ENCODE measurements around the gene PCDH9. TPM values are rescaled to one million over a fixed set of nuclear protein-coding genes. Genes with fewer than 3 reads are reported as not detected.

Gene PCDH9
- polyA plus RNA-seq, 1 of the 3 experiments (the other 2 are of a cell fraction) = 1.3 TPM

DNA sequence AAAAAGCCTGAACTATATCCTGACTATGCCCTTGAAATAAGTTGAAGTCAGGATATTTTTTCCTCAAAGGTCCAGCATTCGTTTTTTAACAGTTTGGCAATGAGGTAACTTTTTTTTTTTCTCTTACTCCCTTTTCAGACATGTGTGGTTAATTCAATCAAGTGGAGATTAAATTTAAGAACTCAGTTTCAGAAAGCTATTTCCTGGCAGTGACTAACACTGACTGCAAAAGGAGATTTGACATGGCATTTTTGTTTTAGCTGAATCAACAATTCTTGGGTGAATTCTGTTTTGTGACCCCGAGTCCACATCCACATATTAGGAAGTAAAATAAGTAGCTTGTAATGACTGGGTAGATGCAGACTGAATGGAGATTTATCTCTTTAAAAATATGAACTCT lies 716.4 kb downstream of the PCDH9 start:
- no peaks in the 10 kb centered on the region for H3K9me3 ChIP-seq
- H3F3A ChIP-seq (replicated peaks; ENCODE audit: insufficient read depth) = peaks cover 2% of the 10 kb centered on the region
- CTCF ChIA-PET = no interaction called here
- peaks cover 3 to 5% of the 10 kb centered on the region in 2 experiments; a peak in 3 of 4 replicates for H3K4me1 ChIP-seq (ENCODE audit: control insufficient read depth in 1 of 2, insufficient read depth in 2 of 2, low read depth in 1 of 2, low read length in 1 of 2)
- TF ChIP-seq NFIC (IDR thresholded peaks at IDR 0.05; ENCODE audit: borderline replicate concordance) = peak; percentile 33; the same call in 1 of the 2 replicates
- peak; percentile 48 for TF ChIP-seq PBX3 (IDR thresholded peaks at IDR 0.05)
- no peak for TF ChIP-seq USF1 (IDR thresholded peaks at IDR 0.05; ENCODE audit: borderline replicate concordance, low read depth)
- 0 out of 2 replicates have a peak, but pooled peaks have one; percentile 14 for TF ChIP-seq JUND (IDR thresholded peaks at IDR 0.05)
- TF ChIP-seq, protein P1, sequence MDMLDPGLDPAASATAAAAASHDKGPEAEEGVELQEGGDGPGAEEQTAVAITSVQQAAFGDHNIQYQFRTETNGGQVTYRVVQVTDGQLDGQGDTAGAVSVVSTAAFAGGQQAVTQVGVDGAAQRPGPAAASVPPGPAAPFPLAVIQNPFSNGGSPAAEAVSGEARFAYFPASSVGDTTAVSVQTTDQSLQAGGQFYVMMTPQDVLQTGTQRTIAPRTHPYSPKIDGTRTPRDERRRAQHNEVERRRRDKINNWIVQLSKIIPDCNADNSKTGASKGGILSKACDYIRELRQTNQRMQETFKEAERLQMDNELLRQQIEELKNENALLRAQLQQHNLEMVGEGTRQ (IDR thresholded peaks at IDR 0.05; ENCODE audit: borderline replicate concordance, low read depth, low read length) = no peak
- TF ChIP-seq, protein P2, sequence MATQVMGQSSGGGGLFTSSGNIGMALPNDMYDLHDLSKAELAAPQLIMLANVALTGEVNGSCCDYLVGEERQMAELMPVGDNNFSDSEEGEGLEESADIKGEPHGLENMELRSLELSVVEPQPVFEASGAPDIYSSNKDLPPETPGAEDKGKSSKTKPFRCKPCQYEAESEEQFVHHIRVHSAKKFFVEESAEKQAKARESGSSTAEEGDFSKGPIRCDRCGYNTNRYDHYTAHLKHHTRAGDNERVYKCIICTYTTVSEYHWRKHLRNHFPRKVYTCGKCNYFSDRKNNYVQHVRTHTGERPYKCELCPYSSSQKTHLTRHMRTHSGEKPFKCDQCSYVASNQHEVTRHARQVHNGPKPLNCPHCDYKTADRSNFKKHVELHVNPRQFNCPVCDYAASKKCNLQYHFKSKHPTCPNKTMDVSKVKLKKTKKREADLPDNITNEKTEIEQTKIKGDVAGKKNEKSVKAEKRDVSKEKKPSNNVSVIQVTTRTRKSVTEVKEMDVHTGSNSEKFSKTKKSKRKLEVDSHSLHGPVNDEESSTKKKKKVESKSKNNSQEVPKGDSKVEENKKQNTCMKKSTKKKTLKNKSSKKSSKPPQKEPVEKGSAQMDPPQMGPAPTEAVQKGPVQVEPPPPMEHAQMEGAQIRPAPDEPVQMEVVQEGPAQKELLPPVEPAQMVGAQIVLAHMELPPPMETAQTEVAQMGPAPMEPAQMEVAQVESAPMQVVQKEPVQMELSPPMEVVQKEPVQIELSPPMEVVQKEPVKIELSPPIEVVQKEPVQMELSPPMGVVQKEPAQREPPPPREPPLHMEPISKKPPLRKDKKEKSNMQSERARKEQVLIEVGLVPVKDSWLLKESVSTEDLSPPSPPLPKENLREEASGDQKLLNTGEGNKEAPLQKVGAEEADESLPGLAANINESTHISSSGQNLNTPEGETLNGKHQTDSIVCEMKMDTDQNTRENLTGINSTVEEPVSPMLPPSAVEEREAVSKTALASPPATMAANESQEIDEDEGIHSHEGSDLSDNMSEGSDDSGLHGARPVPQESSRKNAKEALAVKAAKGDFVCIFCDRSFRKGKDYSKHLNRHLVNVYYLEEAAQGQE (IDR thresholded peaks at IDR 0.05; ENCODE audit: low read depth, low read length) = no peak
- peak; percentile 42 for TF ChIP-seq TCF12 (IDR thresholded peaks at IDR 0.05)
- no peak for TF ChIP-seq MXI1 (IDR thresholded peaks at IDR 0.05; ENCODE audit: low read depth, low read length)
- no peak for TF ChIP-seq SMC3 (IDR thresholded peaks at IDR 0.05; ENCODE audit: low read depth, low read length)
- TF ChIP-seq, protein P3, sequence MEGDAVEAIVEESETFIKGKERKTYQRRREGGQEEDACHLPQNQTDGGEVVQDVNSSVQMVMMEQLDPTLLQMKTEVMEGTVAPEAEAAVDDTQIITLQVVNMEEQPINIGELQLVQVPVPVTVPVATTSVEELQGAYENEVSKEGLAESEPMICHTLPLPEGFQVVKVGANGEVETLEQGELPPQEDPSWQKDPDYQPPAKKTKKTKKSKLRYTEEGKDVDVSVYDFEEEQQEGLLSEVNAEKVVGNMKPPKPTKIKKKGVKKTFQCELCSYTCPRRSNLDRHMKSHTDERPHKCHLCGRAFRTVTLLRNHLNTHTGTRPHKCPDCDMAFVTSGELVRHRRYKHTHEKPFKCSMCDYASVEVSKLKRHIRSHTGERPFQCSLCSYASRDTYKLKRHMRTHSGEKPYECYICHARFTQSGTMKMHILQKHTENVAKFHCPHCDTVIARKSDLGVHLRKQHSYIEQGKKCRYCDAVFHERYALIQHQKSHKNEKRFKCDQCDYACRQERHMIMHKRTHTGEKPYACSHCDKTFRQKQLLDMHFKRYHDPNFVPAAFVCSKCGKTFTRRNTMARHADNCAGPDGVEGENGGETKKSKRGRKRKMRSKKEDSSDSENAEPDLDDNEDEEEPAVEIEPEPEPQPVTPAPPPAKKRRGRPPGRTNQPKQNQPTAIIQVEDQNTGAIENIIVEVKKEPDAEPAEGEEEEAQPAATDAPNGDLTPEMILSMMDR (IDR thresholded peaks at IDR 0.05) = no peak
- TF ChIP-seq MEF2A (IDR thresholded peaks at IDR 0.05; ENCODE audit: borderline replicate concordance, low read depth) = no peak
- TF ChIP-seq ELF1 (IDR thresholded peaks at IDR 0.05) = no peak
- 0 out of 2 replicates have a peak overlapping the region, but pooled peaks have one; percentile 25 for H2AFZ ChIP-seq (ENCODE audit: low read depth)
- no peak overlapping the region for H3K9ac ChIP-seq
- H3K27ac ChIP-seq (ENCODE audit: low read depth in 2 of 2, low read length in 1 of 2) = peak overlapping the region; percentile 20 to 39; a peak in 2 of 4 replicates
- H3K79me2 ChIP-seq (ENCODE audit: insufficient read depth) = no peaks in the 10 kb centered on the region
- H3K27me3 ChIP-seq (ENCODE audit: insufficient read depth) = no peaks in the 10 kb centered on the region
- DNase-seq = no peak
- no peaks in the 10 kb centered on the region for H4K20me1 ChIP-seq (ENCODE audit: insufficient read depth)
- no peak overlapping the region for H3K4me3 ChIP-seq (ENCODE audit: low read depth in 2 of 2, low read length in 1 of 2)
- WGBS (ENCODE audit: low lambda C conversion rate) = 17% methylated on average over 2 of the region's 2 CpGs
- no peaks in the 10 kb centered on the region for H3K9me2 ChIP-seq
- POLR2A ChIA-PET = interaction anchor here (0.6 kb wide), 1 partner anchor 27 kb away, joined by 3 read pairs; no protein-coding TSS in a partner anchor
- H3K36me3 ChIP-seq (replicated peaks in 1 of 2; ENCODE audit: control insufficient read depth in 1 of 2, insufficient read depth in 2 of 2, low read length in 1 of 2) = no peaks in the 10 kb centered on the region
- no peak overlapping the region for H3K4me2 ChIP-seq

All from SK-N-SH (cell line).